ENCODE results near the gene PREB.

- TF ChIP-seq REST (IDR thresholded peaks at IDR 0.05; ENCODE audit: insufficient read depth in 1 of 2, low read depth in 2 of 2, low read length in 2 of 2), result no peak
- TF ChIP-seq POLR2AphosphoS5 (IDR thresholded peaks at IDR 0.05; ENCODE audit: low read depth, low read length), result no peak
Measured at GRCh38 chr2:27097341-27097740, 37.1 kb downstream of the PREB start.

Data from PFSK-1 (cell line).